ENCODE results near the gene MYO18A. TPM values are rescaled to one million over a fixed set of nuclear protein-coding genes. Genes with fewer than 3 reads are reported as not detected.

Gene MYO18A
- total and polyA plus RNA-seq, 10 of the 15 experiments (the other 5 are each of a cell fraction or from before 2014, with no cell fraction given) = 2.9 to 66.0 (median 24.5) TPM

GRCh38 chr17:29107933-29108822 is 72.0 kb downstream of the MYO18A start (continued):
- TF ChIP-seq CUX1 (IDR thresholded peaks at IDR 0.05; ENCODE audit: insufficient replicate concordance, low read depth, low read length) (no peak), NFIC (IDR thresholded peaks at IDR 0.05; ENCODE audit: low read depth, low read length) (no peak), ZNF622 (IDR thresholded peaks at IDR 0.05) (no peak), POU2F2 (IDR thresholded peaks at IDR 0.05; ENCODE audit: borderline replicate concordance, low read depth, low read length) (no peak), NR2C1 (IDR thresholded peaks at IDR 0.05) (no peak), SUPT20H (IDR thresholded peaks at IDR 0.05; ENCODE audit: borderline replicate concordance, control insufficient read depth, low read depth, low read length) (no peak), SKIL (IDR thresholded peaks at IDR 0.05; ENCODE audit: low read depth, poor library complexity, severe bottlenecking) (no peak), PBX3 (IDR thresholded peaks at IDR 0.05; ENCODE audit: insufficient replicate concordance, low read depth, low read length) (no peak)

Measured in GM12878 (cell line).